A549 (cell line): ENCODE data around the gene CD1D. TPM values are rescaled to one million over a fixed set of nuclear protein-coding genes. Genes with fewer than 3 reads are reported as not detected.

Experiments
- ATAC-seq, 2 experiments: fragments of 200-7000 bp in 1 of 2; fragments of >200 bp in 1 of 2; cut with Nextera tagmentation in 1 of 2; cut with Tn5 transposase in 1 of 2; 3 replicates each; pipeline versions ENCODE4 v1.8.0 to v1.9.1; 2018 to 2020; ENCODE audit warnings: mild to moderate bottlenecking in 1 of 2, moderate library complexity in 1 of 2
- CTCF ChIA-PET: fragments of 300-600 bp; sonication (Branson Sonifier 250); formaldehyde crosslinking; extraction: SDS; loops from one replicate; lab custom pipeline; 2021; ENCODE audit warnings: antibody characterized with exemption, inconsistent platforms; lab: Yijun Ruan, JAX
- POLR2A ChIA-PET: fragments of 350-600 bp; formaldehyde crosslinking; extraction: SDS; loops from one replicate; lab custom pipeline; 2021; ENCODE audit warnings: antibody characterized with exemption, inconsistent platforms; lab: Yijun Ruan, JAX
- DNase-seq, 2 experiments: peaks; one replicate each; pipeline versions ENCODE4 v3.0.0 to v3.0.0-alpha.2; 2011 to 2016; ENCODE audit warnings: low read depth in 1 of 2, low spot score in 1 of 2
- FAIRE-seq: peaks from 2 replicates; lab custom pipeline; 2011; peaks lifted over from hg19 to GRCh38; lab: Jason Lieb, UNC
- H3K27ac ChIP-seq, 2 experiments: fragments of >200 bp; sonication (Bioruptor Twin); formaldehyde crosslinking; 3 replicates each; pipeline ENCODE4 v1.5.1; 2016 to 2017
- H3K4me1 ChIP-seq: fragments of >200 bp; sonication (Bioruptor Twin); formaldehyde crosslinking; 3 replicates; pipeline ENCODE4 v1.6.1; 2016
- H3K4me2 ChIP-seq: fragments of >200 bp; sonication (Bioruptor Twin); formaldehyde crosslinking; 3 replicates; pipeline ENCODE4 v1.6.1; 2016
- H3K4me3 ChIP-seq: fragments of >200 bp; sonication (Bioruptor Twin); formaldehyde crosslinking; 3 replicates; pipeline ENCODE4 v1.5.1; 2016
- H3K9me3 ChIP-seq: fragments of >200 bp; sonication (Bioruptor Twin); formaldehyde crosslinking; 3 replicates; pipeline ENCODE4 v1.6.1; 2016
- CEBPB ChIP-seq, 2 experiments: fragments of >200 bp in 1 of 2; sonication (Bioruptor Twin) in 1 of 2; formaldehyde crosslinking in 1 of 2; IDR thresholded peaks; 2 replicates each; pipeline ENCODE4 v1.6.1; 2012 to 2016
- EHF ChIP-seq: fragments of 250-450 bp; sonication (Bioruptor Pico); IDR thresholded peaks from 2 replicates; pipeline ENCODE4 v1.5.0; 2020; ENCODE audit warnings: mild to moderate bottlenecking
- EHMT2 ChIP-seq: fragments of 200-600 bp; sonication (generic); IDR thresholded peaks from 2 replicates; pipeline ENCODE4 v1.6.1; 2016; ENCODE audit warnings: antibody characterized with exemption, low read depth, mild to moderate bottlenecking, moderate library complexity
- EP300 ChIP-seq, 2 experiments: fragments of >200 bp; sonication (Bioruptor Twin); formaldehyde crosslinking; IDR thresholded peaks; 2 replicates in 1 of 2; 3 replicates in 1 of 2; pipeline ENCODE4 v1.6.1; 2016 to 2017
- FOSL2 ChIP-seq, 2 experiments: fragments of 450-650 bp in 1 of 2; fragments of >200 bp in 1 of 2; sonication (Bioruptor Twin) in 1 of 2; formaldehyde crosslinking; IDR thresholded peaks; 2 replicates each; pipeline versions ENCODE4 v1.5.0 to v1.6.1; 2016 to 2020; ENCODE audit warnings: mild to moderate bottlenecking in 1 of 2, moderate library complexity in 1 of 2
- GATA3 ChIP-seq: IDR thresholded peaks from 2 replicates; pipeline ENCODE4 v1.6.1; 2012; ENCODE audit warnings: borderline replicate concordance
- JUN ChIP-seq, 2 experiments: fragments of >200 bp; sonication (Bioruptor Twin); formaldehyde crosslinking; IDR thresholded peaks; 2 replicates in 1 of 2; 3 replicates in 1 of 2; pipeline ENCODE4 v1.6.1; 2016 to 2017
- MAX ChIP-seq: IDR thresholded peaks from 2 replicates; pipeline ENCODE4 v1.6.1; 2012
- MYC ChIP-seq: IDR thresholded peaks from 2 replicates; pipeline ENCODE4 v1.6.1; 2012; ENCODE audit warnings: mild to moderate bottlenecking, inconsistent platforms, low read length, improper control_type of control experiment, borderline replicate concordance
- NFE2L2 ChIP-seq: fragments of 150-350 bp; conservative IDR thresholded peaks from 2 replicates; pipeline ENCODE4 v1.6.1; 2014; ENCODE audit warnings: low read length
- NPAS2 ChIP-seq: fragments of 250-450 bp; sonication (Bioruptor Pico); IDR thresholded peaks from 2 replicates; pipeline ENCODE4 v1.8.0; 2022; ENCODE audit warnings: mild to moderate bottlenecking, moderate library complexity, borderline replicate concordance
- RAD21 ChIP-seq, 2 experiments: fragments of >200 bp in 1 of 2; sonication (Bioruptor Twin) in 1 of 2; formaldehyde crosslinking in 1 of 2; IDR thresholded peaks in 1 of 2; conservative IDR thresholded peaks in 1 of 2; 2 replicates in 1 of 2; 3 replicates in 1 of 2; pipeline ENCODE4 v1.6.1; 2012 to 2018; ENCODE audit warnings: inconsistent platforms in 1 of 2
- REST ChIP-seq: fragments of 200-600 bp; sonication (generic); IDR thresholded peaks from 2 replicates; pipeline ENCODE4 v1.6.1; 2016; ENCODE audit warnings: antibody characterized with exemption, mild to moderate bottlenecking, moderate library complexity
- RFX5 ChIP-seq: fragments of 450-650 bp; IDR thresholded peaks from 2 replicates; pipeline ENCODE4 v1.7.1; 2014; ENCODE audit warnings: antibody characterized with exemption, mild to moderate bottlenecking, moderate library complexity
- RNF2 ChIP-seq: fragments of 200-600 bp; sonication (generic); IDR thresholded peaks from 2 replicates; pipeline ENCODE4 v1.6.1; 2016; ENCODE audit warnings: low read depth, mild to moderate bottlenecking, antibody characterized with exemption, moderate library complexity, borderline replicate concordance
- SMC3 ChIP-seq: fragments of >200 bp; sonication (Bioruptor Twin); formaldehyde crosslinking; IDR thresholded peaks from 3 replicates; pipeline ENCODE4 v1.6.1; 2018; ENCODE audit warnings: inconsistent platforms
- SREBF2 ChIP-seq: fragments of 450-650 bp; IDR thresholded peaks from 2 replicates; pipeline ENCODE4 v1.6.1; 2014; ENCODE audit warnings: mild to moderate bottlenecking, moderate library complexity
- WGBS: methylation state at CpG from one replicate; pipeline ENCODE4 v1.1.6; 2017; ENCODE audit errors: missing lambda C conversion rate; 5-methylcytosine and 5-hydroxymethylcytosine counted together
- polyA plus RNA-seq, 4 experiments: library from polyadenylated mRNA; depleted of rRNA in 3 of 4; stranded (reverse); fragments of >200 nt; fragmentation: RNase III in 1 of 4; extraction: RNeasy Plus Mini Kit Qiagen cat#74134 plus additional on column Dnase treatment in 1 of 4; gene quantifications; 2 replicates in 3 of 4; 3 replicates in 1 of 4; pipeline ENCODE4 v1.2.3, GENCODE V29; 2011 to 2017
- TF ChIP-seq, protein P1 (sequence below): fragments of >200 bp; sonication (Bioruptor Twin); formaldehyde crosslinking; IDR thresholded peaks from 3 replicates; pipeline ENCODE4 v1.5.1; 2016
- TF ChIP-seq, protein P2 (sequence below): fragments of 450-650 bp; IDR thresholded peaks from 2 replicates; pipeline ENCODE4 v1.6.1; 2014; ENCODE audit warnings: antibody characterized with exemption
- TF ChIP-seq, protein P3 (sequence below): fragments of >200 bp; sonication (Bioruptor Twin); formaldehyde crosslinking; IDR thresholded peaks from 3 replicates; pipeline ENCODE4 v1.6.1; 2016

CD1D gene
- polyA plus RNA-seq, 2 of the 4 experiments (the other 2 are of a cell fraction), result 0.04 TPM; not detected in 1

- CTCF ChIA-PET, result interaction anchor here (0.7 to 0.9 kb wide), 2 partner anchors 182 to 188 kb away, joined by 3 to 4 read pairs; no protein-coding TSS in a partner anchor
- peaks cover 17% of the 10 kb centered on the region; the same call in 1 of the 3 replicates for H3K4me1 ChIP-seq
- no peak overlapping the region for H3K27ac ChIP-seq
Measured at GRCh38 chr1:158147401-158147800, 33.3 kb upstream of the CD1D start.

More at GRCh38 chr1:158147401-158147800, 33.3 kb upstream of the CD1D start:
- no peak for ATAC-seq
- H3K9me3 ChIP-seq, result peaks cover 5% of the 10 kb centered on the region; the same call in 1 of the 3 replicates
- H3K4me2 ChIP-seq, result no peak overlapping the region
- H3K4me3 ChIP-seq, result no peak overlapping the region
- DNase-seq, result no peak
- TF ChIP-seq SREBF2 (no peak), MYC (no peak), MAX (no peak), CEBPB (IDR thresholded peaks at IDR 0.05) (no peak), REST (no peak), RFX5 (no peak), RAD21 (conservative IDR thresholded peaks at IDR 0.05 in 1 of 2, IDR thresholded peaks at IDR 0.05 in 1 of 2) (no peak), JUN (IDR thresholded peaks at IDR 0.05) (no peak), EHF (CRISPR knock-in tag) (no peak), EP300 (IDR thresholded peaks at IDR 0.05) (no peak), NPAS2 (CRISPR knock-in tag) (no peak), FOSL2 (IDR thresholded peaks at IDR 0.05) (no peak), FOSL2 (CRISPR knock-in tag; IDR thresholded peaks at IDR 0.05) (no peak), EHMT2 (no peak), GATA3 (no peak), NFE2L2 (no peak), RNF2 (no peak), SMC3 (no peak)
- TF ChIP-seq, protein P1, sequence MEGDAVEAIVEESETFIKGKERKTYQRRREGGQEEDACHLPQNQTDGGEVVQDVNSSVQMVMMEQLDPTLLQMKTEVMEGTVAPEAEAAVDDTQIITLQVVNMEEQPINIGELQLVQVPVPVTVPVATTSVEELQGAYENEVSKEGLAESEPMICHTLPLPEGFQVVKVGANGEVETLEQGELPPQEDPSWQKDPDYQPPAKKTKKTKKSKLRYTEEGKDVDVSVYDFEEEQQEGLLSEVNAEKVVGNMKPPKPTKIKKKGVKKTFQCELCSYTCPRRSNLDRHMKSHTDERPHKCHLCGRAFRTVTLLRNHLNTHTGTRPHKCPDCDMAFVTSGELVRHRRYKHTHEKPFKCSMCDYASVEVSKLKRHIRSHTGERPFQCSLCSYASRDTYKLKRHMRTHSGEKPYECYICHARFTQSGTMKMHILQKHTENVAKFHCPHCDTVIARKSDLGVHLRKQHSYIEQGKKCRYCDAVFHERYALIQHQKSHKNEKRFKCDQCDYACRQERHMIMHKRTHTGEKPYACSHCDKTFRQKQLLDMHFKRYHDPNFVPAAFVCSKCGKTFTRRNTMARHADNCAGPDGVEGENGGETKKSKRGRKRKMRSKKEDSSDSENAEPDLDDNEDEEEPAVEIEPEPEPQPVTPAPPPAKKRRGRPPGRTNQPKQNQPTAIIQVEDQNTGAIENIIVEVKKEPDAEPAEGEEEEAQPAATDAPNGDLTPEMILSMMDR, result no peak
- TF ChIP-seq, protein P2, sequence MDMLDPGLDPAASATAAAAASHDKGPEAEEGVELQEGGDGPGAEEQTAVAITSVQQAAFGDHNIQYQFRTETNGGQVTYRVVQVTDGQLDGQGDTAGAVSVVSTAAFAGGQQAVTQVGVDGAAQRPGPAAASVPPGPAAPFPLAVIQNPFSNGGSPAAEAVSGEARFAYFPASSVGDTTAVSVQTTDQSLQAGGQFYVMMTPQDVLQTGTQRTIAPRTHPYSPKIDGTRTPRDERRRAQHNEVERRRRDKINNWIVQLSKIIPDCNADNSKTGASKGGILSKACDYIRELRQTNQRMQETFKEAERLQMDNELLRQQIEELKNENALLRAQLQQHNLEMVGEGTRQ, result no peak
- TF ChIP-seq, protein P3, sequence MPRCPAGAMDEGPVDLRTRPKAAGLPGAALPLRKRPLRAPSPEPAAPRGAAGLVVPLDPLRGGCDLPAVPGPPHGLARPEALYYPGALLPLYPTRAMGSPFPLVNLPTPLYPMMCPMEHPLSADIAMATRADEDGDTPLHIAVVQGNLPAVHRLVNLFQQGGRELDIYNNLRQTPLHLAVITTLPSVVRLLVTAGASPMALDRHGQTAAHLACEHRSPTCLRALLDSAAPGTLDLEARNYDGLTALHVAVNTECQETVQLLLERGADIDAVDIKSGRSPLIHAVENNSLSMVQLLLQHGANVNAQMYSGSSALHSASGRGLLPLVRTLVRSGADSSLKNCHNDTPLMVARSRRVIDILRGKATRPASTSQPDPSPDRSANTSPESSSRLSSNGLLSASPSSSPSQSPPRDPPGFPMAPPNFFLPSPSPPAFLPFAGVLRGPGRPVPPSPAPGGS, result no peak
- TF ChIP-seq, all 56 proteins: peak for 0
- POLR2A ChIA-PET, result no interaction called here
- FAIRE-seq, result no peak
- 45% methylated on average over 2 of the region's 2 CpGs for WGBS
